SK-N-SH treated with all-trans-retinoic acid at 6 μM for 48 hours (cell line): ENCODE measurements around the gene SEC61A2.

Experiments
- ARNTL ChIP-seq: fragments of 450-650 bp; formaldehyde crosslinking; IDR thresholded peaks from 2 replicates; pipeline ENCODE4 v1.5.0; 2020; ENCODE audit warnings: low read depth, mild to moderate bottlenecking, moderate library complexity, borderline replicate concordance
- CREB5 ChIP-seq: fragments of 250-450 bp; sonication (Bioruptor Pico); IDR thresholded peaks from 2 replicates; pipeline ENCODE4 v1.5.1; 2020; ENCODE audit warnings: low read depth, mild to moderate bottlenecking, moderate library complexity
- CSDC2 ChIP-seq: fragments of 250-450 bp; sonication (Bioruptor Pico); IDR thresholded peaks from 2 replicates; pipeline ENCODE4 v1.5.0; 2020; ENCODE audit warnings: mild to moderate bottlenecking, moderate library complexity
- CSRNP3 ChIP-seq: fragments of 250-450 bp; sonication (Bioruptor Pico); IDR thresholded peaks from 2 replicates; pipeline ENCODE4 v1.5.1; 2021; ENCODE audit warnings: mild to moderate bottlenecking, moderate library complexity
- ESRRG ChIP-seq: fragments of 250-450 bp; sonication (Bioruptor Pico); IDR thresholded peaks from 2 replicates; pipeline ENCODE4 v1.6.1; 2021; ENCODE audit warnings: mild to moderate bottlenecking
- GLIS3 ChIP-seq: fragments of 250-450 bp; sonication (Bioruptor Pico); IDR thresholded peaks from 2 replicates; pipeline ENCODE4 v1.5.0; 2020; ENCODE audit warnings: mild to moderate bottlenecking, moderate library complexity
- ISL1 ChIP-seq: fragments of 250-450 bp; sonication (Bioruptor Pico); IDR thresholded peaks from 2 replicates; pipeline ENCODE4 v2.1.2; 2022; ENCODE audit warnings: mild to moderate bottlenecking, moderate library complexity
- PATZ1 ChIP-seq: fragments of 250-450 bp; sonication (Bioruptor Pico); IDR thresholded peaks from 2 replicates; pipeline ENCODE4 v1.8.0; 2020; ENCODE audit warnings: mild to moderate bottlenecking, moderate library complexity, borderline replicate concordance
- POU6F1 ChIP-seq: fragments of 250-450 bp; sonication (Bioruptor Pico); IDR thresholded peaks from 2 replicates; pipeline ENCODE4 v1.8.0; 2021; ENCODE audit warnings: low read depth, mild to moderate bottlenecking, moderate library complexity, borderline replicate concordance
- SNAI2 ChIP-seq: fragments of 250-450 bp; sonication (Bioruptor Pico); IDR thresholded peaks from 2 replicates; pipeline ENCODE4 v1.5.0; 2020; ENCODE audit warnings: mild to moderate bottlenecking, moderate library complexity
- TOX ChIP-seq: fragments of 250-450 bp; sonication (Bioruptor Pico); IDR thresholded peaks from 2 replicates; pipeline ENCODE4 v1.8.0; 2021; ENCODE audit warnings: mild to moderate bottlenecking, moderate library complexity, borderline replicate concordance
- TSHZ2 ChIP-seq: fragments of 250-450 bp; sonication (Bioruptor Pico); IDR thresholded peaks from 2 replicates; pipeline ENCODE4 v1.5.0; 2020; ENCODE audit warnings: mild to moderate bottlenecking, moderate library complexity
- ZFP3 ChIP-seq: fragments of 250-450 bp; sonication (Bioruptor Pico); IDR thresholded peaks from 2 replicates; pipeline ENCODE4 v1.5.0; 2020; ENCODE audit warnings: mild to moderate bottlenecking, moderate library complexity
- ZFP30 ChIP-seq: fragments of 450-650 bp; formaldehyde crosslinking; IDR thresholded peaks from 2 replicates; pipeline ENCODE4 v1.5.0; 2022; ENCODE audit warnings: mild to moderate bottlenecking, moderate library complexity

GRCh38 chr10:12179606-12180170, 50.2 kb downstream of the SEC61A2 start:
- TF ChIP-seq ZFP30 (CRISPR knock-in tag), result no peak
- TF ChIP-seq ZFP3 (CRISPR knock-in tag), result no peak
- no peak for TF ChIP-seq ARNTL (CRISPR knock-in tag)
- no peak for TF ChIP-seq CSRNP3 (CRISPR knock-in tag)
- no peak for TF ChIP-seq PATZ1
- TF ChIP-seq ISL1 (CRISPR knock-in tag), result no peak
- no peak for TF ChIP-seq CSDC2
- no peak for TF ChIP-seq SNAI2 (CRISPR knock-in tag)
- TF ChIP-seq POU6F1 (CRISPR knock-in tag), result no peak
- no peak for TF ChIP-seq TOX (CRISPR knock-in tag)
- TF ChIP-seq ESRRG (CRISPR knock-in tag), result no peak
- TF ChIP-seq CREB5 (CRISPR knock-in tag), result no peak
- no peak for TF ChIP-seq GLIS3 (CRISPR knock-in tag)
- TF ChIP-seq TSHZ2 (CRISPR knock-in tag), result no peak
